Mesodermal cell (in vitro differentiated cells): Measurements from ENCODE around the gene C11orf21.

Experiments used
- H3K27ac ChIP-seq: 2 replicates; pipeline ENCODE4 v1.7.0; 2013; ENCODE audit warnings: mild to moderate bottlenecking, low read depth, low read length, moderate library complexity; ENCODE audit not compliant: severe bottlenecking
- H3K36me3 ChIP-seq: 2 replicates; pipeline ENCODE4 v1.7.1; 2013; ENCODE audit warnings: mild to moderate bottlenecking, low read length, moderate library complexity; ENCODE audit not compliant: control insufficient read depth, insufficient read depth
- H3K4me1 ChIP-seq: one replicate; pipeline ENCODE4 v1.7.1; 2013; ENCODE audit warnings: mild to moderate bottlenecking, low read length; ENCODE audit not compliant: insufficient read depth, control insufficient read depth, poor library complexity, severe bottlenecking
- H3K4me3 ChIP-seq: 2 replicates; pipeline ENCODE4 v1.7.0; 2013; ENCODE audit warnings: low read length, control low read depth, mild to moderate bottlenecking; ENCODE audit not compliant: insufficient read depth, poor library complexity, severe bottlenecking; ENCODE audit errors: extremely low read depth
- H3K9me3 ChIP-seq: 2 replicates; pipeline ENCODE4 v1.7.1; 2013; ENCODE audit warnings: mild to moderate bottlenecking, low read length, moderate library complexity; ENCODE audit not compliant: control insufficient read depth
- WGBS, 2 experiments: methylation state at CpG; one replicate each; pipeline ENCODE4 v1.1.5; 2013; ENCODE audit warnings: missing lambda C conversion rate in 2 of 2; ENCODE audit not compliant: insufficient coverage in 2 of 2; 5-methylcytosine and 5-hydroxymethylcytosine counted together

The C11orf21 gene

GRCh38 chr11:2275334-2276279, 26.1 kb downstream of the C11orf21 start:
- H3K36me3 ChIP-seq = no peaks in the 10 kb centered on the region
- H3K4me3 ChIP-seq = no peak overlapping the region
- no peak overlapping the region for H3K27ac ChIP-seq
- WGBS, 2 experiments = 92 to 94% methylated on average over 19 to 24 of the region's 30 CpGs
- H3K4me1 ChIP-seq = no peaks in the 10 kb centered on the region
- no peaks in the 10 kb centered on the region for H3K9me3 ChIP-seq

GRCh38 chr11:2273771-2274170, 27.9 kb downstream of the C11orf21 start:
- Histone ChIP-seq H3K9me3 (no peaks in the 10 kb centered on the region), H3K36me3 (no peaks in the 10 kb centered on the region), H3K4me3 (no peak overlapping the region), H3K27ac (no peak overlapping the region), H3K4me1 (no peaks in the 10 kb centered on the region)
- 84 to 91% methylated on average over 11 to 12 of the region's 12 CpGs for WGBS, 2 experiments

GRCh38 chr11:2273311-2273710, 28.4 kb downstream of the C11orf21 start:
- Histone ChIP-seq H3K4me3 (no peak overlapping the region), H3K36me3 (no peaks in the 10 kb centered on the region), H3K27ac (no peak overlapping the region), H3K4me1 (no peaks in the 10 kb centered on the region), H3K9me3 (no peaks in the 10 kb centered on the region)
- 90% methylated on average over 12 of the region's 15 CpGs for WGBS, 2 experiments

- Histone ChIP-seq H3K36me3 (no peaks in the 10 kb centered on the region), H3K4me1 (no peaks in the 10 kb centered on the region), H3K27ac (no peak overlapping the region), H3K9me3 (no peaks in the 10 kb centered on the region), H3K4me3 (no peak overlapping the region)
- 86% methylated on average over 7 of the region's 7 CpGs for WGBS, 2 experiments
These were observed 28.8 kb downstream of the C11orf21 start for GRCh38 chr11:2272946-2273280.

GRCh38 chr11:2272228-2272945, 29.3 kb downstream of the C11orf21 start:
- H3K36me3 ChIP-seq = no peaks in the 10 kb centered on the region
- no peak overlapping the region for H3K27ac ChIP-seq
- no peaks in the 10 kb centered on the region for H3K4me1 ChIP-seq
- H3K9me3 ChIP-seq = no peaks in the 10 kb centered on the region
- 88 to 97% methylated on average over 21 of the region's 21 CpGs for WGBS, 2 experiments
- no peak overlapping the region for H3K4me3 ChIP-seq

GRCh38 chr11:2271327-2272227, 30.1 kb downstream of the C11orf21 start:
- Histone ChIP-seq H3K4me3 (no peak overlapping the region), H3K4me1 (no peaks in the 10 kb centered on the region), H3K36me3 (no peaks in the 10 kb centered on the region), H3K27ac (no peak overlapping the region), H3K9me3 (no peaks in the 10 kb centered on the region)
- WGBS, 2 experiments = 54 to 60% methylated on average over 38 to 41 of the region's 45 CpGs

GRCh38 chr11:2271077-2271326, 30.7 kb downstream of the C11orf21 start:
- H3K4me1 ChIP-seq = no peaks in the 10 kb centered on the region
- no peak overlapping the region for H3K4me3 ChIP-seq
- no peaks in the 10 kb centered on the region for H3K9me3 ChIP-seq
- no peak overlapping the region for H3K27ac ChIP-seq
- WGBS, 2 experiments = 19 to 25% methylated on average over 20 to 28 of the region's 28 CpGs
- H3K36me3 ChIP-seq = no peaks in the 10 kb centered on the region

GRCh38 chr11:2270322-2271076, 31.2 kb downstream of the C11orf21 start, which contains the start of gene ASCL2:
TSS of gene ASCL2 (minus strand) at chr11:2270588. CDS start at chr11:2270332, 256 bp downstream.
- no peaks in the 10 kb centered on the region for H3K9me3 ChIP-seq
- no peaks in the 10 kb centered on the region for H3K36me3 ChIP-seq
- no peak within 1 kb of the TSS for H3K27ac ChIP-seq
- 20 to 25% methylated on average over 55 to 71 of the region's 89 CpGs for WGBS, 2 experiments
- no peaks in the 10 kb centered on the region for H3K4me1 ChIP-seq
- H3K4me3 ChIP-seq = peak within 1 kb of the TSS; percentile 32

- Histone ChIP-seq H3K4me1 (no peaks in the 10 kb centered on the region), H3K36me3 (no peaks in the 10 kb centered on the region), H3K27ac (no peak overlapping the region), H3K9me3 (no peaks in the 10 kb centered on the region), H3K4me3 (peak overlapping the region; percentile 32)
- WGBS, 2 experiments = 2 to 3% methylated on average over 62 to 86 of the region's 104 CpGs
These were observed 32.0 kb downstream of the C11orf21 start for GRCh38 chr11:2269601-2270321.
